PC-3 (cell line): ENCODE measurements around the gene IKBKE.

Source experiments
- CTCF ChIP-seq: fragments of 300-600 bp; sonication (generic); conservative IDR thresholded peaks from 2 replicates; pipeline ENCODE4 v1.5.1; 2017; ENCODE audit warnings: antibody characterized with exemption, low read depth, mild to moderate bottlenecking, low read length
- EZH2 ChIP-seq: fragments of 300-600 bp; sonication (generic); IDR thresholded peaks from one replicate; pipeline ENCODE4 v1.6.1; 2017; ENCODE audit warnings: antibody characterized with exemption, mild to moderate bottlenecking, low read length; ENCODE audit not compliant: unreplicated experiment

DNA sequence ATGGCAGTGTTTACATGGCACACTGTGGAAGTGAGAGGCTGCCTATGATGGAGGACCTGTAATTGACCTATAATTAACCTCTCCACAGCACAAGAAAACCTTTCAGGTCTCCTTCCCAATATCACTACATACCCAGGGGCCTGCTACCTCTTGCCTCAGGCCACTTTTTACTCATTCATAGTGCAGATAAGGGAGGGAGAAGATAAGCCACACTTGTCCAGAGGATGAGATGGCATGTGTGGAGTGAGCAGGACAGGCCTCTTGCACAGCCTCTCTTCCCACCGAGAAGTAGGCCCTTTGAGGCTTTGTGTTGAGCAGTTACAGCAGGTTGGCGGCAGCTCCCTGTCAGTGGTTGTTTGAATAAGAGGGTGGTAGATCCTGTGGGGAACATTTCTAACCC lies 31.1 kb upstream of the IKBKE start:
- TF ChIP-seq EZH2 = no peak
- no peak for TF ChIP-seq CTCF
